Measurements from ENCODE around the gene MISP3. TPM values are rescaled to one million over a fixed set of nuclear protein-coding genes. Genes with fewer than 3 reads are reported as not detected.
"Not testable (repeated sequence)": the region's sequence is repeated elsewhere in the genome, so short reads cannot be mapped to it uniquely, and the experiment has no call there.

Gene MISP3
- total and polyA plus RNA-seq, 2 experiments from 2014 or later, result 1.9 to 2.4 TPM

- H3K9me3 Mint-ChIP-seq; H3K27ac Mint-ChIP-seq; H3K27me3 ChIP-seq (ENCODE audit: insufficient read depth); H2AFZ ChIP-seq; H3K4me2 ChIP-seq; H3K4me1 Mint-ChIP-seq; DNase-seq (ENCODE audit: low spot score); H3K4me3 ChIP-seq; H3K27me3 Mint-ChIP-seq (ENCODE audit: insufficient read depth, low read depth, poor library complexity); H3K36me3 ChIP-seq (ENCODE audit: insufficient read depth); ATAC-seq; H3K4me1 ChIP-seq (ENCODE audit: insufficient read depth); H3K79me2 ChIP-seq (replicated peaks; ENCODE audit: insufficient read depth); H4K20me1 ChIP-seq (replicated peaks; ENCODE audit: insufficient read depth); H3F3A ChIP-seq (replicated peaks; ENCODE audit: low read depth); H3K27ac ChIP-seq (ENCODE audit: low read depth); H3K4me3 Mint-ChIP-seq; H3K9me2 ChIP-seq (ENCODE audit: insufficient read depth): not testable (repeated sequence)
- H3K36me3 Mint-ChIP-seq (ENCODE audit: low read depth), result peaks cover 33% of the 10 kb centered on the region
Observed at GRCh38 chr19:14050961-14051360, 21.6 kb upstream of the MISP3 start.

GRCh38 chr19:14051980-14052379 lies 20.6 kb upstream of the MISP3 start:
- H3K4me1 Mint-ChIP-seq, result peaks cover 3% of the 10 kb centered on the region; the same call in 1 of the 3 replicates
- DNase-seq (ENCODE audit: low spot score) (no peak), ATAC-seq (no peak)
- no peaks in the 10 kb centered on the region; the same call in 1 of the 2 replicates for H4K20me1 ChIP-seq (replicated peaks; ENCODE audit: insufficient read depth)
- no peak overlapping the region for H3K27ac Mint-ChIP-seq
- no peak overlapping the region for H3K4me3 ChIP-seq
- no peak overlapping the region for H3K27ac ChIP-seq (ENCODE audit: low read depth)
- H3K36me3 Mint-ChIP-seq (ENCODE audit: low read depth), result peaks cover 32% of the 10 kb centered on the region
- H3K9me2 ChIP-seq (ENCODE audit: insufficient read depth), result no peaks in the 10 kb centered on the region
- H3K9me3 Mint-ChIP-seq, result peaks cover 8% of the 10 kb centered on the region; the same call in 2 of the 3 replicates
- H3K36me3 ChIP-seq (ENCODE audit: insufficient read depth), result no peaks in the 10 kb centered on the region
- no peaks in the 10 kb centered on the region for H3K27me3 ChIP-seq (ENCODE audit: insufficient read depth)
- no peak overlapping the region for H2AFZ ChIP-seq
- no peaks in the 10 kb centered on the region; the same call in 1 of the 2 replicates for H3F3A ChIP-seq (replicated peaks; ENCODE audit: low read depth)
- H3K4me3 Mint-ChIP-seq, result no peak overlapping the region
- H3K79me2 ChIP-seq (replicated peaks; ENCODE audit: insufficient read depth), result no peaks in the 10 kb centered on the region
- H3K4me1 ChIP-seq (ENCODE audit: insufficient read depth), result no peaks in the 10 kb centered on the region
- H3K4me2 ChIP-seq, result no peak overlapping the region
- peaks cover 11% of the 10 kb centered on the region for H3K27me3 Mint-ChIP-seq (ENCODE audit: insufficient read depth, low read depth, poor library complexity)
- no peak for TF ChIP-seq CREB1 (CRISPR knock-in tag; IDR thresholded peaks at IDR 0.05; ENCODE audit: low read depth)
- no peak for TF ChIP-seq EZH2 (IDR thresholded peaks at IDR 0.05; ENCODE audit: low read depth, unreplicated experiment)
- TF ChIP-seq, protein P1, sequence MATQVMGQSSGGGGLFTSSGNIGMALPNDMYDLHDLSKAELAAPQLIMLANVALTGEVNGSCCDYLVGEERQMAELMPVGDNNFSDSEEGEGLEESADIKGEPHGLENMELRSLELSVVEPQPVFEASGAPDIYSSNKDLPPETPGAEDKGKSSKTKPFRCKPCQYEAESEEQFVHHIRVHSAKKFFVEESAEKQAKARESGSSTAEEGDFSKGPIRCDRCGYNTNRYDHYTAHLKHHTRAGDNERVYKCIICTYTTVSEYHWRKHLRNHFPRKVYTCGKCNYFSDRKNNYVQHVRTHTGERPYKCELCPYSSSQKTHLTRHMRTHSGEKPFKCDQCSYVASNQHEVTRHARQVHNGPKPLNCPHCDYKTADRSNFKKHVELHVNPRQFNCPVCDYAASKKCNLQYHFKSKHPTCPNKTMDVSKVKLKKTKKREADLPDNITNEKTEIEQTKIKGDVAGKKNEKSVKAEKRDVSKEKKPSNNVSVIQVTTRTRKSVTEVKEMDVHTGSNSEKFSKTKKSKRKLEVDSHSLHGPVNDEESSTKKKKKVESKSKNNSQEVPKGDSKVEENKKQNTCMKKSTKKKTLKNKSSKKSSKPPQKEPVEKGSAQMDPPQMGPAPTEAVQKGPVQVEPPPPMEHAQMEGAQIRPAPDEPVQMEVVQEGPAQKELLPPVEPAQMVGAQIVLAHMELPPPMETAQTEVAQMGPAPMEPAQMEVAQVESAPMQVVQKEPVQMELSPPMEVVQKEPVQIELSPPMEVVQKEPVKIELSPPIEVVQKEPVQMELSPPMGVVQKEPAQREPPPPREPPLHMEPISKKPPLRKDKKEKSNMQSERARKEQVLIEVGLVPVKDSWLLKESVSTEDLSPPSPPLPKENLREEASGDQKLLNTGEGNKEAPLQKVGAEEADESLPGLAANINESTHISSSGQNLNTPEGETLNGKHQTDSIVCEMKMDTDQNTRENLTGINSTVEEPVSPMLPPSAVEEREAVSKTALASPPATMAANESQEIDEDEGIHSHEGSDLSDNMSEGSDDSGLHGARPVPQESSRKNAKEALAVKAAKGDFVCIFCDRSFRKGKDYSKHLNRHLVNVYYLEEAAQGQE (IDR thresholded peaks at IDR 0.05; ENCODE audit: unreplicated experiment), result no peak
- no peak for TF ChIP-seq ZNF331 (CRISPR knock-in tag; IDR thresholded peaks at IDR 0.05; ENCODE audit: low read depth)
- TF ChIP-seq NANOG (IDR thresholded peaks at IDR 0.05; ENCODE audit: borderline replicate concordance), result no peak
- TF ChIP-seq EZH2phosphoT487 (IDR thresholded peaks at IDR 0.05; ENCODE audit: unreplicated experiment), result no peak

GRCh38 chr19:14052470-14052869 lies 20.1 kb upstream of the MISP3 start:
- Histone ChIP-seq H4K20me1 (replicated peaks; ENCODE audit: insufficient read depth) (no peaks in the 10 kb centered on the region; the same call in 1 of the 2 replicates), H3K9me2 (ENCODE audit: insufficient read depth) (no peaks in the 10 kb centered on the region), H3K4me2 (no peak overlapping the region), H2AFZ (no peak overlapping the region), H3F3A (replicated peaks; ENCODE audit: low read depth) (no peaks in the 10 kb centered on the region; the same call in 1 of the 2 replicates), H3K36me3 (ENCODE audit: insufficient read depth) (no peaks in the 10 kb centered on the region), H3K79me2 (replicated peaks; ENCODE audit: insufficient read depth) (no peaks in the 10 kb centered on the region), H3K27ac (ENCODE audit: low read depth) (no peak overlapping the region), H3K4me1 (ENCODE audit: insufficient read depth) (no peaks in the 10 kb centered on the region), H3K4me3 (no peak overlapping the region), H3K27me3 (ENCODE audit: insufficient read depth) (no peaks in the 10 kb centered on the region)
- H3K36me3 Mint-ChIP-seq (ENCODE audit: low read depth), result peaks cover 30% of the 10 kb centered on the region
- H3K4me1 Mint-ChIP-seq, result peaks cover 4% of the 10 kb centered on the region; the same call in 1 of the 3 replicates
- H3K4me3 Mint-ChIP-seq, result no peak overlapping the region
- no peak overlapping the region for H3K27ac Mint-ChIP-seq
- peaks cover 6% of the 10 kb centered on the region; the same call in 2 of the 3 replicates for H3K9me3 Mint-ChIP-seq
- H3K27me3 Mint-ChIP-seq (ENCODE audit: insufficient read depth, low read depth, poor library complexity), result peaks cover 13% of the 10 kb centered on the region
- DNase-seq (ENCODE audit: low spot score), result no peak
- no peak for ATAC-seq
- TF ChIP-seq CREB1 (CRISPR knock-in tag; IDR thresholded peaks at IDR 0.05; ENCODE audit: low read depth) (no peak), EZH2 (IDR thresholded peaks at IDR 0.05; ENCODE audit: low read depth, unreplicated experiment) (no peak), NANOG (IDR thresholded peaks at IDR 0.05; ENCODE audit: borderline replicate concordance) (no peak), ZNF114 (CRISPR knock-in tag; IDR thresholded peaks at IDR 0.05) (no peak)
- TF ChIP-seq, protein P1 (IDR thresholded peaks at IDR 0.05; ENCODE audit: unreplicated experiment), result no peak

All from GM23338 (cell line).